Measurements from ENCODE around the gene UBASH3A. TPM values are rescaled to one million over a fixed set of nuclear protein-coding genes. Genes with fewer than 3 reads are reported as not detected.

UBASH3A gene
- total RNA-seq, 1 experiment from 2014 or later = 0.07 TPM

DNA sequence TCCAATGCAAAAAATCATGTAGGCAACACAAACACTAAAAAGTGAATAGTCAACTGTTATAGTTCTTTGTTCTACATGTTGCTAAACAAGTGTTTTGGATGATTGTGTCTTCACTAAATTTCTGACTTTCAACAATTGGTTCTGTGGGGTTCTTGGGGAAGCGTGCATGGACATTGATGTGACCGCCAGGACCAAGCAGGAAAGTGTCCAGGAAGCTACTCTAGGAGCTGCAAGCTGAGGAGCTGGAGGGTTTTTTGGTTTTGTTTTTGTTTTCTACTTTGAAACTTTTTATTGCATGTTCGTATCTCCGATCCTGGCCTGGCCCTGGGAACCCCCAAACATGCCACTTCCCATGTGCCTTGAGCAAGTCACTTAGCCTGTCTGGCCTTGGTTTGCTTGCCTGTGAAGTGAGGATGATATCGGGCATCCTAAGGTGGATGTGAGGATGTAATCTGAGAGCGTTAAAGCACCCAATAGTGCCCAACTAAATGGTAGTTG is 15.8 kb upstream of the UBASH3A start:
- H3K9ac ChIP-seq (ENCODE audit: low read length) = no peak overlapping the region
- H2AFZ ChIP-seq (ENCODE audit: low read depth, low read length, poor library complexity, severe bottlenecking) = no peak overlapping the region
- H3K9me3 ChIP-seq (ENCODE audit: control insufficient read depth in 1 of 2, insufficient read depth in 1 of 2, low read depth in 1 of 2, low read length in 2 of 2) = no peaks in the 10 kb centered on the region; a peak in 1 of 4 replicates
- H3K27ac ChIP-seq (ENCODE audit: low read depth, low read length) = no peak overlapping the region
- no peaks in the 10 kb centered on the region for H3K79me2 ChIP-seq (ENCODE audit: insufficient read depth, low read length)
- DNase-seq (ENCODE audit: low read depth, low spot score) (no peak), ATAC-seq (no peak)
- intact Hi-C loops (cut with micrococcal nuclease) = loop anchor here (10.0 kb wide), 1 partner anchor 147 kb away; no protein-coding TSS in a partner anchor
- H3K4me2 ChIP-seq (ENCODE audit: low read length) = no peak overlapping the region
- no peaks in the 10 kb centered on the region for H3K36me3 ChIP-seq (ENCODE audit: control insufficient read depth in 1 of 2, insufficient read depth in 2 of 2, low read length in 2 of 2)
- ChIA-PET POLR2A (no interaction called here), RAD21 (ENCODE audit: low non-redundant PET in 1 of 2, low total read pairs in 2 of 2, uncharacterized antibody in 2 of 2, unreplicated experiment in 2 of 2) (no interaction called here), CTCF (no interaction called here)
- TF ChIP-seq EZH2phosphoT487 (IDR thresholded peaks at IDR 0.05; ENCODE audit: borderline replicate concordance) (no peak), ZFX (IDR thresholded peaks at IDR 0.05) (no peak), TCF7L2 (IDR thresholded peaks at IDR 0.05; ENCODE audit: borderline replicate concordance, extremely low read depth, insufficient read depth, insufficient read length) (no peak), SIN3A (IDR thresholded peaks at IDR 0.05; ENCODE audit: low read depth) (no peak), CEBPB (IDR thresholded peaks at IDR 0.05; ENCODE audit: low read depth) (no peak), POLR2A (IDR thresholded peaks at IDR 0.05; ENCODE audit: borderline replicate concordance, extremely low read depth, insufficient read depth, insufficient read length) (no peak), CBX3 (IDR thresholded peaks at IDR 0.05; ENCODE audit: low read depth) (no peak), FOSL1 (IDR thresholded peaks at IDR 0.05; ENCODE audit: low read depth) (no peak), POLR2AphosphoS5 (IDR thresholded peaks at IDR 0.05; ENCODE audit: low read depth, low read length) (no peak), RAD21 (IDR thresholded peaks at IDR 0.05; ENCODE audit: low read depth) (no peak), JUND (IDR thresholded peaks at IDR 0.05) (no peak), ZNF274 (IDR thresholded peaks at IDR 0.05; ENCODE audit: low read depth, low read length) (no peak), EZH2 (IDR thresholded peaks at IDR 0.05) (no peak), SP1 (IDR thresholded peaks at IDR 0.05; ENCODE audit: low read depth) (no peak), ELF1 (IDR thresholded peaks at IDR 0.05; ENCODE audit: borderline replicate concordance, low read depth) (no peak)
- TF ChIP-seq, protein P1, sequence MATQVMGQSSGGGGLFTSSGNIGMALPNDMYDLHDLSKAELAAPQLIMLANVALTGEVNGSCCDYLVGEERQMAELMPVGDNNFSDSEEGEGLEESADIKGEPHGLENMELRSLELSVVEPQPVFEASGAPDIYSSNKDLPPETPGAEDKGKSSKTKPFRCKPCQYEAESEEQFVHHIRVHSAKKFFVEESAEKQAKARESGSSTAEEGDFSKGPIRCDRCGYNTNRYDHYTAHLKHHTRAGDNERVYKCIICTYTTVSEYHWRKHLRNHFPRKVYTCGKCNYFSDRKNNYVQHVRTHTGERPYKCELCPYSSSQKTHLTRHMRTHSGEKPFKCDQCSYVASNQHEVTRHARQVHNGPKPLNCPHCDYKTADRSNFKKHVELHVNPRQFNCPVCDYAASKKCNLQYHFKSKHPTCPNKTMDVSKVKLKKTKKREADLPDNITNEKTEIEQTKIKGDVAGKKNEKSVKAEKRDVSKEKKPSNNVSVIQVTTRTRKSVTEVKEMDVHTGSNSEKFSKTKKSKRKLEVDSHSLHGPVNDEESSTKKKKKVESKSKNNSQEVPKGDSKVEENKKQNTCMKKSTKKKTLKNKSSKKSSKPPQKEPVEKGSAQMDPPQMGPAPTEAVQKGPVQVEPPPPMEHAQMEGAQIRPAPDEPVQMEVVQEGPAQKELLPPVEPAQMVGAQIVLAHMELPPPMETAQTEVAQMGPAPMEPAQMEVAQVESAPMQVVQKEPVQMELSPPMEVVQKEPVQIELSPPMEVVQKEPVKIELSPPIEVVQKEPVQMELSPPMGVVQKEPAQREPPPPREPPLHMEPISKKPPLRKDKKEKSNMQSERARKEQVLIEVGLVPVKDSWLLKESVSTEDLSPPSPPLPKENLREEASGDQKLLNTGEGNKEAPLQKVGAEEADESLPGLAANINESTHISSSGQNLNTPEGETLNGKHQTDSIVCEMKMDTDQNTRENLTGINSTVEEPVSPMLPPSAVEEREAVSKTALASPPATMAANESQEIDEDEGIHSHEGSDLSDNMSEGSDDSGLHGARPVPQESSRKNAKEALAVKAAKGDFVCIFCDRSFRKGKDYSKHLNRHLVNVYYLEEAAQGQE (IDR thresholded peaks at IDR 0.05; ENCODE audit: low read depth) = no peak
- TF ChIP-seq, protein P2, sequence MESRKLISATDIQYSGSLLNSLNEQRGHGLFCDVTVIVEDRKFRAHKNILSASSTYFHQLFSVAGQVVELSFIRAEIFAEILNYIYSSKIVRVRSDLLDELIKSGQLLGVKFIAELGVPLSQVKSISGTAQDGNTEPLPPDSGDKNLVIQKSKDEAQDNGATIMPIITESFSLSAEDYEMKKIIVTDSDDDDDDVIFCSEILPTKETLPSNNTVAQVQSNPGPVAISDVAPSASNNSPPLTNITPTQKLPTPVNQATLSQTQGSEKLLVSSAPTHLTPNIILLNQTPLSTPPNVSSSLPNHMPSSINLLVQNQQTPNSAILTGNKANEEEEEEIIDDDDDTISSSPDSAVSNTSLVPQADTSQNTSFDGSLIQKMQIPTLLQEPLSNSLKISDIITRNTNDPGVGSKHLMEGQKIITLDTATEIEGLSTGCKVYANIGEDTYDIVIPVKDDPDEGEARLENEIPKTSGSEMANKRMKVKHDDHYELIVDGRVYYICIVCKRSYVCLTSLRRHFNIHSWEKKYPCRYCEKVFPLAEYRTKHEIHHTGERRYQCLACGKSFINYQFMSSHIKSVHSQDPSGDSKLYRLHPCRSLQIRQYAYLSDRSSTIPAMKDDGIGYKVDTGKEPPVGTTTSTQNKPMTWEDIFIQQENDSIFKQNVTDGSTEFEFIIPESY (IDR thresholded peaks at IDR 0.05; ENCODE audit: extremely low read depth, insufficient replicate concordance, low read length) = no peak
- TF ChIP-seq, protein P3, sequence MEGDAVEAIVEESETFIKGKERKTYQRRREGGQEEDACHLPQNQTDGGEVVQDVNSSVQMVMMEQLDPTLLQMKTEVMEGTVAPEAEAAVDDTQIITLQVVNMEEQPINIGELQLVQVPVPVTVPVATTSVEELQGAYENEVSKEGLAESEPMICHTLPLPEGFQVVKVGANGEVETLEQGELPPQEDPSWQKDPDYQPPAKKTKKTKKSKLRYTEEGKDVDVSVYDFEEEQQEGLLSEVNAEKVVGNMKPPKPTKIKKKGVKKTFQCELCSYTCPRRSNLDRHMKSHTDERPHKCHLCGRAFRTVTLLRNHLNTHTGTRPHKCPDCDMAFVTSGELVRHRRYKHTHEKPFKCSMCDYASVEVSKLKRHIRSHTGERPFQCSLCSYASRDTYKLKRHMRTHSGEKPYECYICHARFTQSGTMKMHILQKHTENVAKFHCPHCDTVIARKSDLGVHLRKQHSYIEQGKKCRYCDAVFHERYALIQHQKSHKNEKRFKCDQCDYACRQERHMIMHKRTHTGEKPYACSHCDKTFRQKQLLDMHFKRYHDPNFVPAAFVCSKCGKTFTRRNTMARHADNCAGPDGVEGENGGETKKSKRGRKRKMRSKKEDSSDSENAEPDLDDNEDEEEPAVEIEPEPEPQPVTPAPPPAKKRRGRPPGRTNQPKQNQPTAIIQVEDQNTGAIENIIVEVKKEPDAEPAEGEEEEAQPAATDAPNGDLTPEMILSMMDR (IDR thresholded peaks at IDR 0.05 in 2 of 3, conservative IDR thresholded peaks at IDR 0.05 in 1 of 3; ENCODE audit: borderline replicate concordance in 1 of 3, insufficient read depth in 1 of 3, low read depth in 2 of 3, low read length in 2 of 3) = no peak
- H3K9me2 ChIP-seq (ENCODE audit: insufficient read depth) = no peaks in the 10 kb centered on the region
- no TSS peak for BruUV-seq (replicated peaks)
- no peaks in the 10 kb centered on the region for H4K20me1 ChIP-seq (ENCODE audit: insufficient read depth)
- no peak overlapping the region for H3K4me3 ChIP-seq (replicated peaks in 1 of 2; ENCODE audit: low read depth in 1 of 2, low read length in 2 of 2)
- H3K4me1 ChIP-seq (ENCODE audit: control insufficient read depth in 1 of 2, insufficient read depth in 2 of 2, low read length in 2 of 2) = peaks cover 0 to 3% of the 10 kb centered on the region in 2 experiments; a peak in 1 of 4 replicates
- peaks cover 3% of the 10 kb centered on the region; the same call in 1 of the 2 replicates for H3K27me3 ChIP-seq (ENCODE audit: insufficient read depth, low read length)

All from HCT116 (cell line).